ENCODE measurements around the gene ATL3. TPM values are rescaled to one million over a fixed set of nuclear protein-coding genes. Genes with fewer than 3 reads are reported as not detected.

Gene ATL3
- total RNA-seq, 1 donor from 2014 or later = 96.9 TPM

- DNase-seq (ENCODE audit: extremely low spot score, unreplicated experiment) = no peak
- Mint-ChIP-seq H3K27ac (ENCODE audit: unreplicated experiment) (peak overlapping the region; percentile 80), H3K4me1 (ENCODE audit: unreplicated experiment) (peaks cover 57% of the 10 kb centered on the region), H3K4me3 (ENCODE audit: unreplicated experiment) (peak overlapping the region; percentile 53), H3K27me3 (ENCODE audit: unreplicated experiment) (peaks cover 2% of the 10 kb centered on the region), H3K36me3 (ENCODE audit: unreplicated experiment) (no peaks in the 10 kb centered on the region), H3K9me3 (ENCODE audit: unreplicated experiment) (no peaks in the 10 kb centered on the region)
- TF ChIP-seq CTCF (IDR thresholded peaks at IDR 0.05) = no peak
Observed at GRCh38 chr11:63610604-63611394, 60.4 kb downstream of the ATL3 start.

- Mint-ChIP-seq H3K36me3 (ENCODE audit: unreplicated experiment) (no peaks in the 10 kb centered on the region), H3K4me3 (ENCODE audit: unreplicated experiment) (peak overlapping the region; percentile 53), H3K9me3 (ENCODE audit: unreplicated experiment) (no peaks in the 10 kb centered on the region), H3K4me1 (ENCODE audit: unreplicated experiment) (peaks cover 57% of the 10 kb centered on the region), H3K27me3 (ENCODE audit: unreplicated experiment) (peaks cover 2% of the 10 kb centered on the region), H3K27ac (ENCODE audit: unreplicated experiment) (peak overlapping the region; percentile 80)
- no peak for TF ChIP-seq CTCF (IDR thresholded peaks at IDR 0.05)
- DNase-seq (ENCODE audit: extremely low spot score, unreplicated experiment) = no peak
Observed at GRCh38 chr11:63609971-63610580, 61.1 kb downstream of the ATL3 start.

GRCh38 chr11:63609536-63609935 is 61.6 kb downstream of the ATL3 start:
- Mint-ChIP-seq H3K4me1 (ENCODE audit: unreplicated experiment) (peaks cover 56% of the 10 kb centered on the region), H3K36me3 (ENCODE audit: unreplicated experiment) (no peaks in the 10 kb centered on the region), H3K4me3 (ENCODE audit: unreplicated experiment) (no peak overlapping the region), H3K9me3 (ENCODE audit: unreplicated experiment) (no peaks in the 10 kb centered on the region), H3K27me3 (ENCODE audit: unreplicated experiment) (peaks cover 2% of the 10 kb centered on the region), H3K27ac (ENCODE audit: unreplicated experiment) (peak overlapping the region; percentile 80)
- TF ChIP-seq CTCF (IDR thresholded peaks at IDR 0.05) = no peak
- no peak for DNase-seq (ENCODE audit: extremely low spot score, unreplicated experiment)

DNA sequence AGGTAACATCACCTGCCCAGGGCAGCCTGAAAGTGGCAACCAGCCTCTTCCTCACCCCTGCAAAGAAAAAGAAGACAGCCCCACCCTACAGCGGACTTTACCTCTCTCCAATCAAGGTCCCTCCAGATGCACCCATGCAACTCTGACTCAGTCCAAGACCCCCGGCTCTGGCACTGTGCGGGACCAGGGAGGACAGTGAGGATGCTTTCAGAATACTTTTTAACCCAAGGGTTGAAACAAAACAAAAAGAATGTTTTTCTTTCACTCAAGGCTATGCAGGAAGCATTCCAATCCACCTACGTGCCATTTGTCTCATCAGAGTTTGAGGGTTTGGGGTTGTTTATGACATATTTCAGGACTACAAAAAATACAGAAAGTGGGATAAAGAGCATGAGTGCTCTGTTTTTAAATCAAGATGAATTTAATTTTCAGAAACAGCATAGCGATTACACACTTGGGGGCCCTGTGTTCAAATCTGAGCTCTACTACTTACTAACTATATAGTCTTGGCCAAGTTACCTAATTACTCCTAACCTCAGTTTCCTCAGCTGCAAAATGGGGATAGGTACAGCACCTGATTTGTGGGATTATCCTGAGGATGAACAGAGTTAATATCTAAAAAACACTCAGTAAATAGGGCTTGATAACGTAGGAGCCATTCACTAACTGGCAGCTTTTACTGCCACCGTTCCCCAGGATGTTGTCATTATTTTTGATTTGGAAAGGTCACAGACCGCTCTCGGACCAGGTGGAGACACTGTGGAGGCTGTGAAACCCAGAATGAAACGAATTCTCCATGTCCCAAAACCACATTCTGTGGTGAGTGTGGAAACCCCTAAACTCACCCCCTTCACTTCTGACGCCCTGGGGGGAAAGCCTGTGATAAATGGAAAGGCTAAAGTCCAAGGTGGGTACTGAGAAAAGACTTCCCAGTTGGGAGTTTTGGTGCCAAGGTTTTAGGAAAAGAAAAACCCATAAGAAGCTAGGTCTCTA is 62.5 kb downstream of the ATL3 start:
- Mint-ChIP-seq H3K27me3 (ENCODE audit: unreplicated experiment) (peaks cover 2% of the 10 kb centered on the region), H3K9me3 (ENCODE audit: unreplicated experiment) (no peaks in the 10 kb centered on the region), H3K27ac (ENCODE audit: unreplicated experiment) (peak overlapping the region; percentile 80), H3K4me1 (ENCODE audit: unreplicated experiment) (peaks cover 55% of the 10 kb centered on the region), H3K4me3 (ENCODE audit: unreplicated experiment) (no peak overlapping the region), H3K36me3 (ENCODE audit: unreplicated experiment) (no peaks in the 10 kb centered on the region)
- no peak for TF ChIP-seq CTCF (IDR thresholded peaks at IDR 0.05)
- peak; percentile 48 for DNase-seq (ENCODE audit: extremely low spot score, unreplicated experiment)

Measured in osteocyte (in vitro differentiated cells).